ENCODE results near the gene TSPY9. TPM values are rescaled to one million over a fixed set of nuclear protein-coding genes. Genes with fewer than 3 reads are reported as not detected.

TSPY9 gene, protein sequence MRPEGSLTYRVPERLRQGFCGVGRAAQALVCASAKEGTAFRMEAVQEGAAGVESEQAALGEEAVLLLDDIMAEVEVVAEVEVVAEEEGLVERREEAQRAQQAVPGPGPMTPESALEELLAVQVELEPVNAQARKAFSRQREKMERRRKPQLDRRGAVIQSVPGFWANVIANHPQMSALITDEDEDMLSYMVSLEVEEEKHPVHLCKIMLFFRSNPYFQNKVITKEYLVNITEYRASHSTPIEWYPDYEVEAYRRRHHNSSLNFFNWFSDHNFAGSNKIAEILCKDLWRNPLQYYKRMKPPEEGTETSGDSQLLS
- not detected in 2 replicates for total RNA-seq

DNA sequence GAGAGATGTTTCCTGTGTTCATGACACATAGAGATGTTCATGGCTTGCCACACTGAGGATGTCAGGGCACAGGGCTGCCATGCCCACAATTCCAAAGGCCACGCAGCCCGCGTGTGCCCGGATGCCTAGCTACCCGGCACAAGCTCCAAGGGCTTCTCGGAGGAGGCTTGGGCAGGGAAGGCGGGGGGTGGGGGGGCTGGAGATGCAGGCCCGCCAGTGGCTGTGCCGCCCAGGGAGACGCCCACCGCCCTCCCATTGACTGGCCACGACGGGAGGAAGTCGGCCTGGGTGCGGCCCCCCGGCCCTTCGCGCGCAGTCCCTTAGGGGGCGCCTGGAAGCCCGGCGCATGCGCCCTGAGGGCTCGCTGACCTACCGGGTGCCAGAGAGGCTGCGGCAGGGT lies at the start of gene TSPY9:
Gene TSPY9, plus strand, starts transcription at position 301 of the 400 bp plus-strand sequence. Its CDS starts 46 bp downstream, at position 347.

DNA sequence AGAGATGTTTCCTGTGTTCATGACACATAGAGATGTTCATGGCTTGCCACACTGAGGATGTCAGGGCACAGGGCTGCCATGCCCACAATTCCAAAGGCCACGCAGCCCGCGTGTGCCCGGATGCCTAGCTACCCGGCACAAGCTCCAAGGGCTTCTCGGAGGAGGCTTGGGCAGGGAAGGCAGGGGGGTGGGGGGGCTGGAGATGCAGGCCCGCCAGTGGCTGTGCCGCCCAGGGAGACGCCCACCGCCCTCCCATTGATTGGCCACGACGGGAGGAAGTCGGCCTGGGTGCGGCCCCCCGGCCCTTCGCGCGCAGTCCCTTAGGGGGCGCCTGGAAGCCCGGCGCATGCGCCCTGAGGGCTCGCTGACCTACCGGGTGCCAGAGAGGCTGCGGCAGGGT lies 20.4 kb upstream of the TSPY9 start, which contains the start of gene TSPY1:
Gene TSPY1, plus strand, starts transcription at position 301 of the 400 bp plus-strand sequence. Its CDS starts 46 bp downstream, at position 347.

DNA sequence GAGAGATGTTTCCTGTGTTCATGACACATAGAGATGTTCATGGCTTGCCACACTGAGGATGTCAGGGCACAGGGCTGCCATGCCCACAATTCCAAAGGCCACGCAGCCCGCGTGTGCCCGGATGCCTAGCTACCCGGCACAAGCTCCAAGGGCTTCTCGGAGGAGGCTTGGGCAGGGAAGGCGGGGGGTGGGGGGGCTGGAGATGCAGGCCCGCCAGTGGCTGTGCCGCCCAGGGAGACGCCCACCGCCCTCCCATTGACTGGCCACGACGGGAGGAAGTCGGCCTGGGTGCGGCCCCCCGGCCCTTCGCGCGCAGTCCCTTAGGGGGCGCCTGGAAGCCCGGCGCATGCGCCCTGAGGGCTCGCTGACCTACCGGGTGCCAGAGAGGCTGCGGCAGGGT lies 40.5 kb downstream of the TSPY9 start, which contains the start of gene TSPY10:
Gene TSPY10, plus strand, starts transcription at position 301 of the 400 bp plus-strand sequence. Its CDS starts 46 bp downstream, at position 347.

Other genes with a start within 250 kb of the TSPY9 start
- not detected in 2 replicates for gene TSPY4, start 149.8 kb upstream of the TSPY9 start, total RNA-seq
- gene TSPY8, start 129.5 kb upstream of the TSPY9 start, total RNA-seq, result not detected in 2 replicates
- not detected in 2 replicates for gene TSPY3, start 88.8 kb upstream of the TSPY9 start, total RNA-seq
- gene TSPY1, start 20.3 kb upstream of the TSPY9 start, total RNA-seq, result not detected in 2 replicates
- not detected in 2 replicates for gene TSPY10, start 40.6 kb downstream of the TSPY9 start, total RNA-seq

Data from cardiac ventricle fibroblast (primary cell).